HG03103 (cell line): ENCODE data around the gene NSD1.

Experiments
- ATAC-seq: cut with Tn5 transposase; IDR thresholded peaks from one replicate; pipeline ENCODE4 v1.9.1; 2021; ENCODE audit warnings: low read depth; ENCODE audit not compliant: unreplicated experiment

NSD1 gene, protein sequence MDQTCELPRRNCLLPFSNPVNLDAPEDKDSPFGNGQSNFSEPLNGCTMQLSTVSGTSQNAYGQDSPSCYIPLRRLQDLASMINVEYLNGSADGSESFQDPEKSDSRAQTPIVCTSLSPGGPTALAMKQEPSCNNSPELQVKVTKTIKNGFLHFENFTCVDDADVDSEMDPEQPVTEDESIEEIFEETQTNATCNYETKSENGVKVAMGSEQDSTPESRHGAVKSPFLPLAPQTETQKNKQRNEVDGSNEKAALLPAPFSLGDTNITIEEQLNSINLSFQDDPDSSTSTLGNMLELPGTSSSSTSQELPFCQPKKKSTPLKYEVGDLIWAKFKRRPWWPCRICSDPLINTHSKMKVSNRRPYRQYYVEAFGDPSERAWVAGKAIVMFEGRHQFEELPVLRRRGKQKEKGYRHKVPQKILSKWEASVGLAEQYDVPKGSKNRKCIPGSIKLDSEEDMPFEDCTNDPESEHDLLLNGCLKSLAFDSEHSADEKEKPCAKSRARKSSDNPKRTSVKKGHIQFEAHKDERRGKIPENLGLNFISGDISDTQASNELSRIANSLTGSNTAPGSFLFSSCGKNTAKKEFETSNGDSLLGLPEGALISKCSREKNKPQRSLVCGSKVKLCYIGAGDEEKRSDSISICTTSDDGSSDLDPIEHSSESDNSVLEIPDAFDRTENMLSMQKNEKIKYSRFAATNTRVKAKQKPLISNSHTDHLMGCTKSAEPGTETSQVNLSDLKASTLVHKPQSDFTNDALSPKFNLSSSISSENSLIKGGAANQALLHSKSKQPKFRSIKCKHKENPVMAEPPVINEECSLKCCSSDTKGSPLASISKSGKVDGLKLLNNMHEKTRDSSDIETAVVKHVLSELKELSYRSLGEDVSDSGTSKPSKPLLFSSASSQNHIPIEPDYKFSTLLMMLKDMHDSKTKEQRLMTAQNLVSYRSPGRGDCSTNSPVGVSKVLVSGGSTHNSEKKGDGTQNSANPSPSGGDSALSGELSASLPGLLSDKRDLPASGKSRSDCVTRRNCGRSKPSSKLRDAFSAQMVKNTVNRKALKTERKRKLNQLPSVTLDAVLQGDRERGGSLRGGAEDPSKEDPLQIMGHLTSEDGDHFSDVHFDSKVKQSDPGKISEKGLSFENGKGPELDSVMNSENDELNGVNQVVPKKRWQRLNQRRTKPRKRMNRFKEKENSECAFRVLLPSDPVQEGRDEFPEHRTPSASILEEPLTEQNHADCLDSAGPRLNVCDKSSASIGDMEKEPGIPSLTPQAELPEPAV (N-terminal part only)

DNA sequence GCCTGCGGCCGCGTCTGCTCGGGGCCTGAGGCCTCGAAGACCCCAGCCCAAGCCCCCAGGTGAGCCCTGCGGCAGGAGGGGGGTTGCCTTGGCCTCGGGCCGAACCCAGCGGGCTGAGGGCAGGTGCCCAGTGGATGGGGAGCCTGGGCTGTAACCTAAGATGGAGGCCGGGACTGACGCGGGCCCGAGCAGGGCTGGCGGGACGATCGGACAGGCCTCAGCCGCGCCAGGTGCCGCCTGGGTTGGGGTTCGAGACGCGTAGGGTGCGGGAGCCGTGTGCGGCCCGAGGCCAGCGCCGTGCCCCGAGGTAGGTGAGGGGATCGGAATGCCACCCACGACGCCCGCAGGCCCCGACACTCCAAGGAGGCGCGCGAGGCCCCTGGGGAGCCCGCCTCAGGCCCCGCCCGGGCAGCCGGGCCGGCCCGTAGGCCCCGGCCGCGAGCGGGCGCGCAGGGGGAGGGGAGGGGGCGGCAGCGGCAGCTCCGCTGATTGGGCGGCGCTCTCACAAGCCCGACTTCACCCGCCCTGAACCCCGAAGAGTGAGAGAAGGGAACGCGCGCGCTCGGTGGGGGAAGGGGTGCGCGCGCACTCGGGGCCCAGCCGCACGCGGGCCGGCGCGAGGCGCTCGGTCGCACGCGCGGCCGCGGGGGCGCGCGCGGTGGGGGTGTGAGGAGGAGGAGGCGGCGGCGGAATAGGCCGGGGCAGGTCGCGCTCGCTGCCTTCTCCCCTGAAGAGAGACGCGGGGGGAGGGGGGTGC, at the start of gene NSD1:
Gene NSD1 (plus strand): TSS at position 678 of the 757 bp plus-strand sequence. CDS start 1,331 bp downstream, outside the sequence.
- peak; percentile 62 for ATAC-seq

DNA sequence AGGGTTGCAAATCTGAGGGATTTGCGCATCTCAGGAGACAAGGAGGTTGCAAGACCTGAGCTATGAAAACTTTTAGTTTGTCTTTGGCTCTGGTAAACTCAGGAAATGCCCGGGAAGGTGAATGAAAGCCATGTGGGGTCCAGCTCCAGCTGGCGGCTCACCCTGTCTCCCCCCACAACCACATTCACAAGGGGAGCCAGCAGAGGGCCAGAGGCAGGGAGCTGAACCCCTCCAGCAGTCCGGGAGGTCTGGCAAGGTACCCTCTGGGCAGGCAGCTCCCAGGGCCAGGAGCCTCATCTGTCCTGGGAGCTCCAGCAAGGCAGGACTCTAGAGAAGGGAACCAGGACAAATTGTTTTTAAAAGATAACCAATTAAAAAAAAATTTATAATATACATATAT, 49.4 kb upstream of the NSD1 start:
- ATAC-seq: no peak

DNA sequence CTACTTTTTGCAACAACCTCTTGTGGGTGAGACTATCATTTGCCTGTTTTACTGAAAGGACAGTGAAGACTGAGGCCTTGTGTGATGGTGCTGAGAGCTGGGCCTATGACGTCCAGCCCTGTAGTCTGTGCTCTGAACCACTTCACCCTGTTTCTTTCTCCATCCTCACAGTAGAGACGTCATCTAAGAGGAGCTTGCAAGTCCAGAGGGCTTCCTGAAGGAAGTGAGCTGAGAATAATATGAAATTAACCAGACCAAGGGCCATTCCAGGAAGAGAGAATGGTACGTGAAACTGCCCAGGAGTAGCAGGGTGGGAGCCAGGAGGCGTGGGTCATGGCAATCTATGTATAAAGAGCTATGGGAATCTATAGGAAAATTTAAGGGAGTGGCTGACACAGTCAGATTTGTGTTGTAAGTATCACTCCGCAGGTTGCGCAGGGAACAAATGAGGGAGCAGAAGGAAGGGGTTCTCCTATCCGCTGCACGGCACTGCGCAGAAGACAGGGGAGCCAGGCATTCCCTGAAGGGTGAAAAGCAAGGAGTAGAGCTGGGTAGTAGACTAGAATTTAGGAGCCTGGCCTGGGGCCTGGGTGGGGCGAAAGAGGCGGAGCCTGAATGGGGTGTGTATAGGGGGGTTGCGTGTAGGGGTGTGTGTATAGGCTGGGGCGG, 47.5 kb upstream of the NSD1 start:
- no peak for ATAC-seq

DNA sequence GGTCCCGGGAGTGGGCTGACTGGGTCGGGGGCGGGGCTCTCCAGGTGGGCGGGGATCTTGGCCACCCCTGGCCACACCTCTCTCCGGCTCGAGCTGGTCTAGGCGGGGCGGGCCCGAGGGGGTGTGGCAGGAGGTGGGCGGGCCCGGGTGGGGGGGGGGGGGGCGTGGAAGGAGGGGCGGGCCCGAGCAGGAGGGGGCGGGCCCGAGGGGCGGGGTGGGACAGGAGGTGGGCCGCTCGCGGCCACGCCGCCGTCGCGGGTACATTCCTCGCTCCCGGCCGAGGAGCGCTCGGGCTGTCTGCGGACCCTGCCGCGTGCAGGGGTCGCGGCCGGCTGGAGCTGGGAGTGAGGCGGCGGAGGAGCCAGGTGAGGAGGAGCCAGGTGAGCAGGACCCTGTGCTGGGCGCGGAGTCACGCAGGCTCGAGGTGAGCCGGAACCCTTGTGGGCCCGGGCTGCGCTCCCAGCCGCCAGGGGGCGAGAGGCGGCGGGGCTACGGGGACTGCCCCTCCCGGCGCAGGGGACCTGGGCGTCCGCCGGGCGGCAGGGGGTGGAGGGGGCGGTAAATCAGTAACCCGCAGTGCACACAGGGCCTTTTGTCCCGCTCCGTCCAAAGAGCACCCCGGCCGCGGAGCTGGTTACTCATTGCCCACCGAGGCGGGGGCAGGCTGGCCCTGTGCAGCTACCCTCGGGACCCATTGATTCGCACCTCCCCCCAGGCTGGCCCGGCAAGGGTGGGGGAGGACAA, 46.7 kb upstream of the NSD1 start, which contains the start of gene FGFR4:
Gene FGFR4 (plus strand): TSS at position 262 of the 744 bp plus-strand sequence. CDS start 2,688 bp downstream, outside the sequence.
- peak; percentile 52 for ATAC-seq

DNA sequence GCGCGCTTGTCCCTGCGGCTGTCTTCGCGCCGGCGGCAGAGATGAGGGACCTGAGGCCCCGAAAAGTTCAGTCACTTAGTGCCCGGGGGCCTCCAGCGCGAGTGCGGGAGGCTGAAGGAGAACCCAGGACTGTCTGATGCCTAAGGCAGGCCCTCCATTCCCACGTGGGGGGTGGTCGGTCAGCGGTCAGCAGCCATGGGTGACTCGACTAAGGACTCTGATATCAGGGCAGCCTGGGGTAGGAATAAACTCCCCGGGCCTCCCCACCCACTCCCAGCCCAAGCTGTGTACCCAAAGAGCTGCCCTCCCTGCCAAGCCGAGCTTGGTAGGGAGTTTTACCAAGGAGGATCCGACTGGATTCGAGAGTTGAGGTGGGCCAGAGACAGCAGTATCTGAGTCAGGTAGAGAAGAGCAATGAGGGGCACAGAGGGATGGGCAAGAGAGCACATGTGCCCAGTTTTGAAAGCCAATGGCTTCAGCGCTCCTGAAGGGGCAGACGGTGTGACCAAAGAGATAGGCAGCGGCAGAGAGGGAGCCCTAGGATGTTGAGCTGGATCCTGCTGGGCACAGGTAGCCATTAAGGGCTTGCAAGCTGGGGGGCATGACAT, 46.1 kb upstream of the NSD1 start:
- no peak for ATAC-seq

DNA sequence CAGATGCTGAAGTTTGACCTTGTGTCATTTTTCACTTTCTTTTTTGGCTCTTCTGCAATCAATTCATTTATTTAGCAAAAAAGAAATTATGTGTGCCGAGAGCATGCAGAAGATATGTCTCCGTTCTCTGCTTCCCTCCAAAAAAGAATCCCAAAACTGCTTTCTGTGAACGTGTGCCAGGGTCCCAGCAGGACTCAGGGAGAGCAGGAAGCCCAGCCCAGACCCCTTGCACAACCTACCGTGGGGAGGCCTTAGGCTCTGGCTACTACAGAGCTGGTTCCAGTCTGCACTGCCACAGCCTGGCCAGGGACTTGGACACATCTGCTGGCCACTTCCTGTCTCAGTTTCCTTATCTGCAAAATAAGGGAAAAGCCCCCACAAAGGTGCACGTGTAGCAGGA, 44.4 kb upstream of the NSD1 start:
- ATAC-seq: no peak

DNA sequence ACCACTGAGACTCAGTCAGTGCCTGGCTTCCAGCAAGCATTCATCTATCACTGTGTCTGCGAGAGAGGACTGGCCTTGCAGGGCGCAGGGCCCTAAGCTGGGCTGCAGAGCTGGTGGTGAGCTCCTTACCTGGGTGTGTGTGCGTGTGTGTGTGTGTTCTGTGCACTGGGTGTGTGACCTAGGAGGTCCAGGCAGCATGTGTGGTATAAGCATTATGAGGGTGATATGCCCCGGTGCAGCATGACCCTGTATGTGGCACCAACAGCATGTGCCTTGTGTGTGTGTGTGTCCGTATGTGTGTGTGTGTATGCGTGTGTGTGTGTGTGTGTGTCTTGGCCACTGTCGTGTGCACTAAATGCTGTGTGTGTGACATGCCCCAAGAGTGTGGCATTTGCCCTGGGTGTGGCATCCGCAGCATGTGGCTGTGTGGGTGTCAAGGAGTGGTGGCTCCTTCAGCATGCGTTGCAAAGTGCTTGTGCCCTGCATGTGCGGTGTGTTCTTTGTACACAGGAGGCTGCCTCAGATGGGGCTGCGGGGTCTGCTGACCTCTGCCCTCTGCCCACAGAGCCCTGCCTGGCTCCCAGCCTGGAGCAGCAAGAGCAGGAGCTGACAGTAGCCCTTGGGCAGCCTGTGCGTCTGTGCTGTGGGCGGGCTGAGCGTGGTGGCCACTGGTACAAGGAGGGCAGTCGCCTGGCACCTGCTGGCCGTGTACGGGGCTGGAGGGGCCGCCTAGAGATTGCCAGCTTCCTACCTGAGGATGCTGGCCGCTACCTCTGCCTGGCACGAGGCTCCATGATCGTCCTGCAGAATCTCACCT, 43.5 kb upstream of the NSD1 start:
- ATAC-seq: no peak

DNA sequence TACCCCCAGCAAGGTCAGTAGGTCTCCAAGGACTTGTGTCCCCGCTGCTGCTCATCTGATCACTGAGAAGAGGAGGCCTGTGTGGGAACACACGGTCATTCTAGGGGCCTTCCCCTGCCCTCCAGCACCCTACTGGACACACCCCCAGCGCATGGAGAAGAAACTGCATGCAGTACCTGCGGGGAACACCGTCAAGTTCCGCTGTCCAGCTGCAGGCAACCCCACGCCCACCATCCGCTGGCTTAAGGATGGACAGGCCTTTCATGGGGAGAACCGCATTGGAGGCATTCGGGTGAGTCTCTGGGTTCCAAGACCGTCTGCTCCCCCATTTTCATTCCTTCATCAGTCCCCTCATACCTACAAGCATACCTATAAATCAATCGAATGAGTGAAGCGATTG, 42.8 kb upstream of the NSD1 start:
- ATAC-seq: no peak

DNA sequence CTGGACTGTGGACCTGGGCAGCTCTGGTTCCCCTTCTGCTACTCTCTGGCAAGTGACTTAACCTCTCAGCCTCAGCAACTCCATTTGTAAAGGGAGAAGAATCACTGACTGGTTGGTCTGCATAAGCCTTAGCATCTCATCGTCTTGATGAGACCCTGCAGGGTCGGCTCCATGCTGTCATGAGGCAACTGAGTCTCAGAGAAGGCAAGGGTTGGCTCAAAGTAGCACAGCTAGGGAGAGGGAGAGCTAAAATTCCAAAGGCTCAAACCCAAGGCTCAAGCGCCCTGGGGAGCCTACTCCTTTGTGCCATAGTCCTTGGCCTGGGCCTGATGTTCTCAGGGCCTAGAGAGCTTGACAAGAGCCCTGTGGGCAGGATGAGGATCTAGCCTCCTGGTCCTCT, 42.3 kb upstream of the NSD1 start:
- no peak for ATAC-seq

DNA sequence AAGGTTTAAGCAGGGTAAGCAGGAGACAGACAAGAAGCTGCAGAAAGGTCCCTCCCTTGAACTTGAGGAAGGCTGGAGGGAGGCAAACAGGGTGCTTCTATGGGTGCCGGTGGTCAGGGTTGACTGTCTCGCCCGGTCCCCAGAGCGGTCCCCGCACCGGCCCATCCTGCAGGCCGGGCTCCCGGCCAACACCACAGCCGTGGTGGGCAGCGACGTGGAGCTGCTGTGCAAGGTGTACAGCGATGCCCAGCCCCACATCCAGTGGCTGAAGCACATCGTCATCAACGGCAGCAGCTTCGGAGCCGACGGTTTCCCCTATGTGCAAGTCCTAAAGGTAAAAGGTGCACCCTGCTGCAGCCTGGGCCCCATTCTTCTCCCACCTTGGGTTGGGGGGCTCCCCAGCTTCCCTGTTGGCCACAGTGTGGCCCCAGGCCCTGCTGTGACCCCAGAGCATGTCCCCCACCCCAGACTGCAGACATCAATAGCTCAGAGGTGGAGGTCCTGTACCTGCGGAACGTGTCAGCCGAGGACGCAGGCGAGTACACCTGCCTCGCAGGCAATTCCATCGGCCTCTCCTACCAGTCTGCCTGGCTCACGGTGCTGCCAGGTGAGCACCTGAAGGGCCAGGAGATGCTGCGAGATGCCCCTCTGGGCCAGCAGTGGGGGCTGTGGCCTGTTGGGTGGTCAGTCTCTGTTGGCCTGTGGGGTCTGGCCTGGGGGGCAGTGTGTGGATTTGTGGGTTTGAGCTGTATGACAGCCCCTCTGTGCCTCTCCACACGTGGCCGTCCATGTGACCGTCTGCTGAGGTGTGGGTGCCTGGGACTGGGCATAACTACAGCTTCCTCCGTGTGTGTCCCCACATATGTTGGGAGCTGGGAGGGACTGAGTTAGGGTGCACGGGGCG, 41.1 kb upstream of the NSD1 start:
- no peak for ATAC-seq

DNA sequence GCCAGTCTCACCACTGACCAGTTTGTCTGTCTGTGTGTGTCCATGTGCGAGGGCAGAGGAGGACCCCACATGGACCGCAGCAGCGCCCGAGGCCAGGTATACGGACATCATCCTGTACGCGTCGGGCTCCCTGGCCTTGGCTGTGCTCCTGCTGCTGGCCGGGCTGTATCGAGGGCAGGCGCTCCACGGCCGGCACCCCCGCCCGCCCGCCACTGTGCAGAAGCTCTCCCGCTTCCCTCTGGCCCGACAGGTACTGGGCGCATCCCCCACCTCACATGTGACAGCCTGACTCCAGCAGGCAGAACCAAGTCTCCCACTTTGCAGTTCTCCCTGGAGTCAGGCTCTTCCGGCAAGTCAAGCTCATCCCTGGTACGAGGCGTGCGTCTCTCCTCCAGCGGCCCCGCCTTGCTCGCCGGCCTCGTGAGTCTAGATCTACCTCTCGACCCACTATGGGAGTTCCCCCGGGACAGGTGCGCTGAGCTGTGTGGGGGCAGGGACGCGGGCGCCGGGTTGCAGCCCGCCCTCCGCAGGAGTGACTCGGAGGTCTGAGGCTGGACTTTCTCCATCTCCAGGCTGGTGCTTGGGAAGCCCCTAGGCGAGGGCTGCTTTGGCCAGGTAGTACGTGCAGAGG, 40.4 kb upstream of the NSD1 start:
- no peak for ATAC-seq

DNA sequence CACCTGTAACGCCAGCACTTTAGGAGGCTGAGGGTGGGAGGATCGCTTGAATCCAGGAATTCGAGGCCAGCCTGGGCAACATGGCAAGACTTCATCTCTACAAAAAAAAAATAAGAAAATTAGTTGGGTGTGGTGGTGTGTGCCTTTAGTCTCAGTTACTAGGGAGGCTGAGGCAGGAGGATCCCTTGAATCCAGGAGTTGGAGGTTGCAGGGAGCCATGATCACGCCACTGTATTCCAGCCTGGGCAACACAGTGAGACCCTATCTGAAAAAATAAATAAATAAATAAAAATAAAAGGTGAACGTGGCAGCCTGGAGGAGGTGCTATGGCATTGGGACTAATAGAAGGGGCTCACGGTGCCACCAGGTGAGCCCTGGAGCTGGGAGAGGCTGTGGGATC, 39.8 kb upstream of the NSD1 start:
- ATAC-seq: no peak

DNA sequence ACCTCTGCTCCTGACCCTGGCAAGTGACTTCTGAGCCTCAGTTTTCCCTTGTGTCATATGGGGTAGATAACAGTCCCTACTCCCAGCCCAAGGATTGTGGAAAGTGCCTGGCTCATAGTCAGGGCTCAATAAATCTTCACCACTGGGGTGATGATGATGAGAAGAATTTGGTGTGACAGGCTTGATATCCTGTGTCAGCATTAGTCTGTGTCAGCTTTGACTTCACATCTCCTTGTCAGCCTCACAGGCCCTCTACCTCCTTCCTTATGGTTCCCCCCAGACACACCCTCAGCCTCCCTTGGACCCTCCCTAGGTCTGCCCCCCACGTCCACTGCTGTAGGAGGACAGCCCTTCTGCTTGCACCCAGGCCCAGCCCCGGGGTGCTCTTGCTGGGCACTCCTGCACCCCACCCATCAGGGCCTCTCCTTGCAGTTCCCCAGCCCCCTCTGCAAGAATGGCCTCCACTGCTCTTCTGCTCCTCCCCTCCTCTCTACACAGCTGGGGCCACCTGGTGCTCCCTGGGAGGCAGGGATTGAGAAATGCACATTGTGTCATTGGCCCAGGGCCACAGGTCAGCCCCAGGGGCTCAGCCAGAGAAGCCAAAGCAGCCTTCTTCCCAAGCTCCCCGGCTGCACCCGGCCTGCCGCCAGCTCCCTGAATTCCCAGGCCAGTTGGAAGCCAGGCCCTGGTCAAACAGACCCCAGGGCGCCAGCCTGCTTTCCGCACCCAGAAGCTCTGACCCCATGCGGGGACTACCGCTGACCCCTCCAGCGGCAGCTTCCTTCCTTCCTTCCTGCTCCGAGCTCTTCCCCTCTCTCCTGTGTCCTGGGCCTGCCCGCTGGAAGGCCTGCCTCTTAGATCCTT, 39.1 kb upstream of the NSD1 start:
- ATAC-seq: no peak

DNA sequence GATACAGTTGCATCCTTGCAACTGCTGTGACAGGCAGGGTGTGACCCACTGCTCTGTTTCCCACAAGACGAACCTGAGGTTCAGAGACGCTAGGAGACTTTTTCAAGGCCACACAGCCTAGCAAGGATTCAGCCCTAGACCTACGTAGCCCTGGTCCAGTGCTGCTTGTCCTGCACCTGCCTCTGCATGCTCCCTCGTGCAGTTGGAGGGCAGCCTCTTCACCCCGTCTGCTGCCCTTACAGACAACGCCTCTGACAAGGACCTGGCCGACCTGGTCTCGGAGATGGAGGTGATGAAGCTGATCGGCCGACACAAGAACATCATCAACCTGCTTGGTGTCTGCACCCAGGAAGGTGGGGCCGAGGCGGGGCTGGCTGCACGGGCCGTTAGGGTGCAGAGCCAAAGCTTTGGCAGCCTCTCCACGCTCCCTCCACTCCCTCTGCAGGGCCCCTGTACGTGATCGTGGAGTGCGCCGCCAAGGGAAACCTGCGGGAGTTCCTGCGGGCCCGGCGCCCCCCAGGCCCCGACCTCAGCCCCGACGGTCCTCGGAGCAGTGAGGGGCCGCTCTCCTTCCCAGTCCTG, 38.4 kb upstream of the NSD1 start:
- ATAC-seq: no peak
